HCT116 (cell line): ENCODE results near the gene TMEM63A. TPM values are rescaled to one million over a fixed set of nuclear protein-coding genes. Genes with fewer than 3 reads are reported as not detected.

ENCODE experiments used
- ATAC-seq: fragments of 200-7000 bp; cut with Tn5 transposase; 2 replicates; pipeline ENCODE4 v1.9.1; 2020; ENCODE audit warnings: mild to moderate bottlenecking, moderate library complexity
- BruUV-seq: library from RNA; stranded (reverse); fragments of 400-500 nt; replicated peaks from 2 replicates; lab custom pipeline; 2021; lab: Mats Ljungman, UMichigan
- CTCF ChIA-PET: fragments of 300-600 bp; sonication (Branson Sonifier 250); formaldehyde crosslinking; loops from one replicate; lab custom pipeline; 2021; ENCODE audit warnings: antibody characterized with exemption; lab: Charles Lee
- POLR2A ChIA-PET: fragments of 300-600, 350-600 bp; sonication (Branson Sonifier 250); formaldehyde crosslinking; loops from one replicate; lab custom pipeline; 2021; ENCODE audit warnings: antibody characterized with exemption; lab: Charles Lee
- RAD21 ChIA-PET, 2 experiments: fragments of 300-600 bp; sonication (Branson Sonifier 250); formaldehyde crosslinking; loops; one replicate each; lab custom pipeline; 2023; ENCODE audit warnings: low total read pairs in 2 of 2; ENCODE audit not compliant: uncharacterized antibody in 2 of 2, unreplicated experiment in 2 of 2, low non-redundant PET in 1 of 2; lab: Charles Lee
- DNase-seq: peaks from one replicate; pipeline ENCODE4 v3.0.0-alpha.2; 2010; ENCODE audit warnings: low read depth, low spot score
- H2AFZ ChIP-seq: fragments of 200-600 bp; shearing (Covaris generic), sonication (generic); 2 replicates; pipeline ENCODE4 v1.6.1; 2017; ENCODE audit warnings: low read depth, mixed run types, mixed read lengths, antibody characterized with exemption, low read length; ENCODE audit not compliant: poor library complexity, severe bottlenecking
- H3K27ac ChIP-seq: 2 replicates; pipeline ENCODE4 v1.5.1; 2012; ENCODE audit warnings: low read depth, low read length
- H3K27me3 ChIP-seq: fragments of 200-600 bp; sonication (generic); 2 replicates; pipeline ENCODE4 v1.6.1; 2016; ENCODE audit warnings: mixed run types, low read length, mixed read lengths; ENCODE audit not compliant: insufficient read depth
- H3K36me3 ChIP-seq, 2 experiments: fragments of 200-500 bp in 1 of 2; fragments of 200-600 bp in 1 of 2; sonication (Bioruptor generic) in 1 of 2; sonication (generic) in 1 of 2; 2 replicates each; pipeline versions ENCODE4 v1.5.1 to v1.6.1; 2014 to 2016; ENCODE audit warnings: low read length in 2 of 2, inconsistent platforms in 1 of 2, mixed read lengths in 1 of 2, mixed run types in 1 of 2; ENCODE audit not compliant: insufficient read depth in 2 of 2, control insufficient read depth in 1 of 2
- H3K4me1 ChIP-seq, 2 experiments: fragments of 200-600 bp in 1 of 2; sonication (generic) in 1 of 2; 2 replicates each; pipeline versions ENCODE4 v1.5.1 to v1.6.1; 2012 to 2017; ENCODE audit warnings: low read length in 2 of 2, inconsistent platforms in 1 of 2, mild to moderate bottlenecking in 1 of 2, mixed read lengths in 1 of 2, mixed run types in 1 of 2, moderate library complexity in 1 of 2; ENCODE audit not compliant: insufficient read depth in 2 of 2, control insufficient read depth in 1 of 2
- H3K4me2 ChIP-seq: fragments of 200-600 bp; sonication (generic); 2 replicates; pipeline ENCODE4 v1.6.1; 2017; ENCODE audit warnings: mixed run types, low read length, mixed read lengths
- H3K4me3 ChIP-seq, 2 experiments: fragments of 200-600 bp in 1 of 2; sonication (generic) in 1 of 2; replicated peaks in 1 of 2; 2 replicates each; pipeline ENCODE4 v1.5.1; 2011 to 2016; ENCODE audit warnings: low read length in 2 of 2, control low read depth in 1 of 2, low read depth in 1 of 2, mild to moderate bottlenecking in 1 of 2, mixed read lengths in 1 of 2, mixed run types in 1 of 2
- H3K79me2 ChIP-seq: fragments of 200-600 bp; sonication (generic); 2 replicates; pipeline ENCODE4 v1.6.1; 2017; ENCODE audit warnings: mild to moderate bottlenecking, mixed run types, low read length, moderate library complexity, mixed read lengths; ENCODE audit not compliant: insufficient read depth
- H3K9ac ChIP-seq: fragments of 200-600 bp; sonication (generic); 2 replicates; pipeline ENCODE4 v1.6.1; 2016; ENCODE audit warnings: low read length, mixed read lengths
- H3K9me2 ChIP-seq: fragments of 200-600 bp; sonication (generic), shearing (Covaris generic); 2 replicates; pipeline ENCODE4 v1.6.1; 2017; ENCODE audit warnings: mixed run types, mild to moderate bottlenecking, moderate library complexity; ENCODE audit not compliant: insufficient read depth
- H3K9me3 ChIP-seq, 2 experiments: fragments of 200-500 bp in 1 of 2; fragments of 200-600 bp in 1 of 2; sonication (Bioruptor generic) in 1 of 2; sonication (generic) in 1 of 2; 2 replicates each; pipeline ENCODE4 v1.6.1; 2014 to 2017; ENCODE audit warnings: low read length in 2 of 2, mixed read lengths in 2 of 2, inconsistent platforms in 1 of 2, low read depth in 1 of 2, mild to moderate bottlenecking in 1 of 2, mixed run types in 1 of 2, moderate library complexity in 1 of 2; ENCODE audit not compliant: control insufficient read depth in 1 of 2, insufficient read depth in 1 of 2
- H4K20me1 ChIP-seq: fragments of 200-600 bp; sonication (generic), shearing (Covaris generic); 2 replicates; pipeline ENCODE4 v1.6.1; 2017; ENCODE audit warnings: mixed run types, mild to moderate bottlenecking, moderate library complexity; ENCODE audit not compliant: insufficient read depth
- CBX3 ChIP-seq: IDR thresholded peaks from 2 replicates; pipeline ENCODE4 v1.6.1; 2012; ENCODE audit warnings: low read depth
- CEBPB ChIP-seq: IDR thresholded peaks from 2 replicates; pipeline ENCODE4 v1.6.1; 2012; ENCODE audit warnings: low read depth
- EGR1 ChIP-seq: IDR thresholded peaks from 2 replicates; pipeline ENCODE4 v1.6.1; 2012; ENCODE audit warnings: low read depth
- EZH2 ChIP-seq: fragments of 200-600 bp; sonication (generic); IDR thresholded peaks from 2 replicates; pipeline ENCODE4 v1.6.1; 2017; ENCODE audit warnings: antibody characterized with exemption, mixed run types
- FOSL1 ChIP-seq: IDR thresholded peaks from 2 replicates; pipeline ENCODE4 v1.6.1; 2012; ENCODE audit warnings: low read depth
- JUND ChIP-seq: IDR thresholded peaks from 2 replicates; pipeline ENCODE4 v1.6.1; 2012
- POLR2A ChIP-seq: IDR thresholded peaks from 2 replicates; pipeline ENCODE4 v1.7.0; 2011; ENCODE audit warnings: borderline replicate concordance; ENCODE audit not compliant: insufficient read depth, insufficient read length; ENCODE audit errors: extremely low read depth
- SIN3A ChIP-seq: IDR thresholded peaks from 2 replicates; pipeline ENCODE4 v1.6.1; 2012; ENCODE audit warnings: low read depth
- SP1 ChIP-seq: IDR thresholded peaks from 2 replicates; pipeline ENCODE4 v1.6.1; 2012; ENCODE audit warnings: low read depth
- SRF ChIP-seq: IDR thresholded peaks from 2 replicates; pipeline ENCODE4 v1.6.1; 2012; ENCODE audit warnings: low read depth
- TCF7L2 ChIP-seq: IDR thresholded peaks from 2 replicates; pipeline ENCODE4 v1.7.0; 2011; ENCODE audit warnings: borderline replicate concordance, inconsistent platforms; ENCODE audit not compliant: insufficient read depth, insufficient read length; ENCODE audit errors: extremely low read depth
- YY1 ChIP-seq: IDR thresholded peaks from 2 replicates; pipeline ENCODE4 v1.6.1; 2011; ENCODE audit warnings: low read length, low read depth, moderate library complexity, mild to moderate bottlenecking; ENCODE audit not compliant: insufficient replicate concordance; ENCODE audit errors: extremely low read depth
- ZFX ChIP-seq: fragments of 450-650 bp; IDR thresholded peaks from 2 replicates; pipeline ENCODE4 v1.6.1; 2017
- ZNF274 ChIP-seq: fragments of 200-500 bp; sonication (Bioruptor generic); IDR thresholded peaks from 2 replicates; pipeline ENCODE4 v1.6.1; 2014; ENCODE audit warnings: mild to moderate bottlenecking, low read depth, low read length, inconsistent platforms
- intact Hi-C: fragments of 100-400 bp; cut with micrococcal nuclease; formaldehyde crosslinking; loops from 2 replicates; pipeline ENCODE4 v1.10.0; 2022
- total RNA-seq: library from RNA; stranded (reverse); gene quantifications from one replicate; pipeline ENCODE4 v1.2.1, GENCODE V29; 2021; ENCODE audit not compliant: unreplicated experiment
- TF ChIP-seq, protein P1 (sequence below): IDR thresholded peaks from 2 replicates; pipeline ENCODE4 v1.6.1; 2012

TMEM63A gene
- total RNA-seq, 1 experiment from 2014 or later = 24.4 TPM

DNA sequence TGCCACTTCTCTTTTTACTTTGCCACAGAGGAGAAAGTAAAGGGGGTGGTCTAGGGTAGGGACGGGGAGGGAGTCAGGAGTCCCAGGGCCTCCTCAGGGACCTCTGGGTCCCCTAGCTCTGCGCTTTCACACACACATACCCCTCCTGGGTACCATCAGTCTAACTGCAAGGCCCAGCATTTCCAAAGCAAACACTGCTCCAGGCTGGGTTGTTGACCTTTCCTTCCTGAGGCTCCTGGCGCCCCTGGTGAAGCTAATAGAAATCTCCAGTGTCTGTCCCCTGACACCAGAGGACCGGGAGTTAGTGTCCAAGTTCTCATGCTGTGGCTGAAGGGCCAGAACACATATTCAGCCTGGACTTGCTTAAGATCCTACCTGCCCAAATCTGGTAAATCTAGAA, 3.9 kb downstream of the TMEM63A start:
- ATAC-seq (no peak), DNase-seq (no peak)
- BruUV-seq = no TSS peak
- Histone ChIP-seq H3K27me3 (no peaks in the 10 kb centered on the region), H3K4me3 (no peak overlapping the region), H2AFZ (no peak overlapping the region), H3K4me2 (no peak overlapping the region), H3K9ac (no peak overlapping the region), H3K4me1 (peaks cover 50 to 72% of the 10 kb centered on the region in 2 experiments), H4K20me1 (no peaks in the 10 kb centered on the region), H3K27ac (no peak overlapping the region; the same call in 1 of the 2 replicates), H3K9me2 (no peaks in the 10 kb centered on the region), H3K79me2 (no peaks in the 10 kb centered on the region; the same call in 1 of the 2 replicates), H3K9me3 (no peaks in the 10 kb centered on the region), H3K36me3 (peaks cover 0 to 12% of the 10 kb centered on the region in 2 experiments; a peak in 2 of 4 replicates)
- POLR2A ChIA-PET = interaction anchor here (0.9 kb wide), 1 partner anchor 11 kb away, joined by 3 read pairs; the partner anchor contains the start of gene LEFTY1
- TF ChIP-seq FOSL1 (no peak), TCF7L2 (no peak), ZFX (no peak), EZH2 (no peak), EGR1 (no peak), SRF (no peak), CBX3 (no peak), CEBPB (no peak), JUND (no peak), POLR2A (no peak), SP1 (no peak), ZNF274 (no peak), YY1 (no peak), SIN3A (no peak)
- TF ChIP-seq, protein P1, sequence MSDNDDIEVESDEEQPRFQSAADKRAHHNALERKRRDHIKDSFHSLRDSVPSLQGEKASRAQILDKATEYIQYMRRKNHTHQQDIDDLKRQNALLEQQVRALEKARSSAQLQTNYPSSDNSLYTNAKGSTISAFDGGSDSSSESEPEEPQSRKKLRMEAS = no peak
- CTCF ChIA-PET = interaction anchor here (1.8 kb wide), 1 partner anchor 33 kb away, joined by 5 read pairs; no protein-coding TSS in a partner anchor
- intact Hi-C loops = no loop called here
- RAD21 ChIA-PET = no interaction called here
